GM12874 (cell line): ENCODE measurements around the gene MEGF6.

Experiments used
- CTCF ChIP-seq: IDR thresholded peaks from 2 replicates; pipeline ENCODE4 v1.5.1; 2011; ENCODE audit warnings: low read depth, mild to moderate bottlenecking, control low read depth, low read length, moderate library complexity; ENCODE audit not compliant: insufficient read depth

MEGF6 gene

GRCh38 chr1:3641046-3641760 lies 29.9 kb upstream of the MEGF6 start:
- no peak for TF ChIP-seq CTCF

- no peak for TF ChIP-seq CTCF
Observed at GRCh38 chr1:3640121-3640837, 29.0 kb upstream of the MEGF6 start.

GRCh38 chr1:3639397-3639911 lies 28.1 kb upstream of the MEGF6 start:
- TF ChIP-seq CTCF = no peak

GRCh38 chr1:3638676-3639075 lies 27.4 kb upstream of the MEGF6 start:
- TF ChIP-seq CTCF = no peak

GRCh38 chr1:3638027-3638426 lies 26.7 kb upstream of the MEGF6 start:
- TF ChIP-seq CTCF = no peak

GRCh38 chr1:3636531-3636930 lies 25.2 kb upstream of the MEGF6 start:
- no peak for TF ChIP-seq CTCF

- no peak for TF ChIP-seq CTCF
Observed at GRCh38 chr1:3636080-3636479, 24.8 kb upstream of the MEGF6 start.
